Duodenal mucosa (tissue), 2 donors: ENCODE results near the gene KCNQ1.

ENCODE experiments used
- H3K27ac ChIP-seq: one replicate; pipeline ENCODE4 v1.7.0; 2013; ENCODE audit warnings: low read depth, low read length
- H3K27me3 ChIP-seq, 2 donors: one replicate each; pipeline ENCODE4 v1.7.0; 2013; ENCODE audit warnings: low read length in 2 of 2, control low read depth in 1 of 2; ENCODE audit not compliant: insufficient read depth in 2 of 2, control insufficient read depth in 1 of 2
- H3K36me3 ChIP-seq, 2 donors: one replicate each; pipeline ENCODE4 v1.7.0; 2013; ENCODE audit warnings: low read length in 2 of 2, control low read depth in 1 of 2; ENCODE audit not compliant: insufficient read depth in 2 of 2, control insufficient read depth in 1 of 2
- H3K4me1 ChIP-seq, 2 donors: one replicate each; pipeline ENCODE4 v1.7.0; 2013; ENCODE audit warnings: low read length in 2 of 2, control low read depth in 1 of 2; ENCODE audit not compliant: insufficient read depth in 2 of 2, control insufficient read depth in 1 of 2
- H3K4me3 ChIP-seq, 2 donors: one replicate each; pipeline ENCODE4 v1.7.0; 2013; ENCODE audit warnings: low read length in 2 of 2, low read depth in 1 of 2
- H3K9ac ChIP-seq, 2 donors: one replicate each; pipeline ENCODE4 v1.7.0; 2013; ENCODE audit warnings: low read length in 2 of 2, low read depth in 1 of 2
- H3K9me3 ChIP-seq, 2 donors: one replicate each; pipeline ENCODE4 v1.7.0; 2013; ENCODE audit warnings: low read length in 2 of 2, control low read depth in 1 of 2; ENCODE audit not compliant: control insufficient read depth in 1 of 2

The KCNQ1 gene

GRCh38 chr11:2827792-2828191 lies 383.0 kb downstream of the KCNQ1 start:
- H3K4me1 ChIP-seq: peaks cover 9% of the 10 kb centered on the region in 2 donors
- no peaks in the 10 kb centered on the region for H3K27me3 ChIP-seq
- no peak overlapping the region for H3K27ac ChIP-seq

DNA sequence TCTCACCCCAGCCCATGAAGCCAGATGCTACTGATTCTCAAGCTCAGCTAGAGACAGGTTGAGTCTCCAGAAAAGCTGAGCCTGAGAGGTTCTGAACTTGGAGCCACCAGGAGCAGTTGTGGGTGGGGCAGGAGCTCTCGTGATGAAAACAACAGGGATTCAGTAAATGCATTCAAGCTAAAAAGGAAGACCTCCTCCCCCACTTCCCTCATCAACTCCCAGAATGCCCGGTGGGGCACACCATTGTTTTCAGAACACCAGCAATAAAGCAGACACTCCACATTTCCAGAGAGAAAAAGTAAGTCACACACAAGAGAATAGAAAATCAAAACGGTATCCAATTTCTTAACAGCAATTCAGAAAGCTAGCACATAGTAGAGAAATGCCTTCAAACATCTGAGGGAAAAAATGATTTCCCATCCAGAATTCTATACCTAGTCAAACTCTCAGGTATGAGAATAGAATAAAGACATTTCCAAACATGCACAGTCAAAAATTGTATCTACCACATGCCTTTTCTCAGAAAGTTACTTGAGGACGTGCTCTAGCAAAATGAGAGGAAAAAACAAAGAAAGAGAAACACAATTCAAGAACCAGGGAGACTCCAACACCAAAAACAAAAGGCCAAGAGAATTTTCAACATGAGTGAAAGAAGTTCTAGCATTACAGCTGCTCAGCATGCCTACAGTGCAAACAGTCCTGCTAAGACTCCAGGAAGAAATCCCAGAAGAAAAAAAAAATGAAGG lies 383.9 kb downstream of the KCNQ1 start:
- Histone ChIP-seq H3K27ac (no peak overlapping the region), H3K9me3 (peaks cover 3 to 14% of the 10 kb centered on the region in 2 donors), H3K4me3 (no peak overlapping the region), H3K9ac (no peak overlapping the region), H3K36me3 (peaks cover 0 to 6% of the 10 kb centered on the region in 2 donors), H3K4me1 (peaks cover 9% of the 10 kb centered on the region in 2 donors), H3K27me3 (no peaks in the 10 kb centered on the region)

More at GRCh38 chr11:2827792-2828191, 383.0 kb downstream of the KCNQ1 start:
- Histone ChIP-seq H3K36me3 (peaks cover 0 to 6% of the 10 kb centered on the region in 2 donors), H3K9ac (no peak overlapping the region), H3K9me3 (peaks cover 3 to 14% of the 10 kb centered on the region in 2 donors), H3K4me3 (no peak overlapping the region)

DNA sequence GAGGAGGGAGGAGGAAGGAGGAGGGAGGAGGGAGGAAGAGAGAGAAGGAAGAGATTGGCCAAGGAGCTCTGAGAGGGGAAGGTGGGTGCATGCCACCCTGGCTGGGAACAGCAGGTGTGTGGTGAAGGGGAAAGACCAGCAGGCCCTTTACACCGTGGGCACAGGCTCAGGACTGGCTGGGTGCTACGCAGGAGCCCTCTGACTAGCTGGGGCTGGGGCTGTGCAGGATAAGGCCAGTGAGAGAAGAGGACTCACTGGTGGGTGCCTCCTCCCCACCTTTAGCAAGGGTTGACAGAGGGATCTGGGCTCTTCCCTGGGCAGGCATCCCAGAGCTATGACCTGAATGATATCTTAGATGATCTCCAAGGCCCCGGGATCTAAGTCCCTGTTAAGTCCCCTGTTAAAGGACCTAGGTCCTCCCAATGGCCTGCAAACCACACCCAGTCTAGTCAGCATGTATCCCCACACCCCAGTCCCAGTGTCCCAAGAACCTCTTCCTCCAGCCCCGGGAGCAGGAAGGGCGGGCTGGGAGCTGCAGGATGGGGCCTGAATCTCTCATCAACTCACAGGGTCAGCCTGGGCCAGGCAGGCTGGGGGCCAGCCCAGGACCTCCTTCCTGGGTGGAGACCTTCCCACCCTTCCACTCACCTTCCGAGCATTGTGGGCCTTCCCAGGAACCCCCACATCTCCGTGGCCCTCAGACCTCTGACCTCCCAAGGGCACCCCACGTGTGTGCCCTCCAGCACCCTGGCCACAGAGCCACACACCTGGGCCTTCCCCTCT lies 385.4 kb downstream of the KCNQ1 start:
- peaks cover 8% of the 10 kb centered on the region in 2 donors for H3K4me1 ChIP-seq
- no peaks in the 10 kb centered on the region for H3K27me3 ChIP-seq
- no peak overlapping the region for H3K27ac ChIP-seq

DNA sequence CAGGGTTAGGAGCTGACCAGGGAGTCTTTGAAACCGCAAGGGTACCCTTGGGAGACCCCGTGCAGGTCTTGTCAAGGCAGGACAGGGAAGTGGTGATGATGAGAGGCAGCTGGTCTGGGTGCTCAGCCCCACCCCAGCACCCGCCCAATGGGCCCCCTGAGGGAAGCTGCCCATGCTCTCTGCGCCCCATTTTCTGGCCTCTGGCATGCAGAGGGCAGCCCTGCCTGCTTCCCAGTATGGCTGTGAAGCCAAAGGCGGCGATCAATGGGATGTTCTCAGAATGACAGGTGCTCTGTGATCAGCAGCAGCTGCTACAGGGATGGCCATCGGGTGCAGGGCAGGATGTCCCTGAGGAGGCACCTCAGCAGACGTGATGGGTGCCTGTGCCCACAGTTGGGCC lies 386.1 kb downstream of the KCNQ1 start:
- Histone ChIP-seq H3K9me3 (peaks cover 3 to 14% of the 10 kb centered on the region in 2 donors), H3K9ac (no peak overlapping the region), H3K4me1 (peaks cover 2% of the 10 kb centered on the region in 2 donors), H3K4me3 (no peak overlapping the region), H3K36me3 (peaks cover 0 to 6% of the 10 kb centered on the region in 2 donors), H3K27ac (no peak overlapping the region), H3K27me3 (no peaks in the 10 kb centered on the region)

More for the DNA sequence above, 385.4 kb downstream of the KCNQ1 start:
- no peak overlapping the region for H3K4me3 ChIP-seq
- H3K36me3 ChIP-seq: peaks cover 0 to 6% of the 10 kb centered on the region in 2 donors
- H3K9ac ChIP-seq: no peak overlapping the region
- peaks cover 3 to 14% of the 10 kb centered on the region in 2 donors for H3K9me3 ChIP-seq

GRCh38 chr11:2831781-2832532 lies 387.1 kb downstream of the KCNQ1 start:
- no peak overlapping the region for H3K4me3 ChIP-seq
- H3K9ac ChIP-seq: no peak overlapping the region
- H3K9me3 ChIP-seq: peaks cover 3 to 14% of the 10 kb centered on the region in 2 donors
- no peak overlapping the region for H3K27ac ChIP-seq
- no peaks in the 10 kb centered on the region for H3K27me3 ChIP-seq
- H3K4me1 ChIP-seq: no peaks in the 10 kb centered on the region
- H3K36me3 ChIP-seq: peaks cover 0 to 6% of the 10 kb centered on the region in 2 donors

DNA sequence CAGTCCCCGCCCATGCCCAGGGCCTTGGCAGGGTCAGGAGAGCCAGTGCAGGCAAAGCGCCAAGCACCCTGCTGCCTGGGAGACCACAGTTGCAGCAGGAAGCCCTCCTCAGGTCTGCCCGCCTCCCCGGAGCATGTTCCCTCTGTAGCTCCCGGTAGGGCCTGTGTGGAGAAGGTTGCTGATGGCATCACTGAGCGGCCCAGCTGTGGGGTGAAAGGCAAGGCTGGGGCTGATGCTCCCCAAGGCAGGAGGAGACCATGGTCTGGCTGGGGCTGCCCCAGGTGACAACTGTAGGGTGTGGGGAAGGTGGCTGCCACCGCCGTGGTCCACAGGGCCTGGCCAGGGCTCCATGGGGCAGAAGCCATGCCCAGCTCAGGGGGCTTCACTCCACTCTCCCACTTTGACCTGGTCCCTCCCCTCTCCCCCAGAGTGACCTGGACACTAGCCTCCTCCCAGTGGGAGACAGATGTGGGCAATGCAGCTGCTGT lies 387.8 kb downstream of the KCNQ1 start:
- Histone ChIP-seq H3K27me3 (no peaks in the 10 kb centered on the region), H3K27ac (no peak overlapping the region), H3K9me3 (peaks cover 3 to 14% of the 10 kb centered on the region in 2 donors), H3K4me1 (no peaks in the 10 kb centered on the region), H3K4me3 (no peak overlapping the region), H3K9ac (no peak overlapping the region), H3K36me3 (peaks cover 0 to 6% of the 10 kb centered on the region in 2 donors)

DNA sequence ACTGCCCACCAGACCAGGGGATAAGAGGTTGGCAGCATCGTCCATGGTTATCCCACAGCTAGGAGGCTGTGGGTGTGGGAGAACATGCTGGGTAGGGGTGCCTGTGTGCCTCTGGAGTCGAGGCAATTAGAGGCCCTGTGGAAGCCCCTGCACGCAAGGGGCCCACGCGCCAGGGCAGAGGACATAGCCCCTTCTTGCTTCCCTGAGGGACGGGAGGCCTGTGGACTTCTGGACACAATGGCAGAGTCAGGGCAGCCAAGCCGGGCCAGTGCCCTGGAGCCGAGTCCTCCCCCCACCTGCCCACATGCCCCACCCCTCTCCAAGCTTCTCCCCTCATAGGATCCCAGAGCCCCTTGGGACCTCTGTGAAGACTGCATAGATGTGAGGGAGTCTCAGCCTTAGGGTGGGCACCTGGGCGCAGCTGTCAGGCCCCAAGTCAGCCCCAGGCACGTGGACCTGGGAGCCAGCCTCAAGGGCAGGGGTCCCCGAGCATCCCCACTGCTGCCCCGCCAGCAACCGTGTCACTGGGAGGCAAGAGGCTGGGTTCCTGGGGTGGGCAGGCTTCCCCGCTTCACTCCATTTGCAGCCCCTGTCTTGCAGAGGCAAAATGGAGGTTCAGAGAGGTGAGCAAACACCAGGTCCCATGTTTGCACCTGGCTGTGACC lies 388.4 kb downstream of the KCNQ1 start:
- Histone ChIP-seq H3K9ac (no peak overlapping the region), H3K36me3 (peaks cover 0 to 2% of the 10 kb centered on the region in 2 donors), H3K9me3 (peaks cover 3 to 11% of the 10 kb centered on the region in 2 donors), H3K4me1 (no peaks in the 10 kb centered on the region), H3K27ac (no peak overlapping the region), H3K4me3 (no peak overlapping the region), H3K27me3 (no peaks in the 10 kb centered on the region)

- Histone ChIP-seq H3K27me3 (no peaks in the 10 kb centered on the region), H3K9me3 (peaks cover 0 to 4% of the 10 kb centered on the region in 2 donors), H3K36me3 (no peaks in the 10 kb centered on the region), H3K4me3 (no peak overlapping the region), H3K9ac (no peak overlapping the region), H3K27ac (no peak overlapping the region), H3K4me1 (no peaks in the 10 kb centered on the region)
Observed at GRCh38 chr11:2833716-2834502, 389.1 kb downstream of the KCNQ1 start.
